ENCODE results near the gene ZDHHC14.

- TF ChIP-seq EZH2 (IDR thresholded peaks at IDR 0.05; ENCODE audit: borderline replicate concordance, low read length) (no peak), CTCF (conservative IDR thresholded peaks at IDR 0.05 in 1 of 2, IDR thresholded peaks at IDR 0.05 in 1 of 2; ENCODE audit: extremely low read depth in 1 of 2, insufficient read depth in 1 of 2, low read depth in 1 of 2, low read length in 2 of 2) (no peak)
Measured at GRCh38 chr6:157497579-157497978, 116.6 kb downstream of the ZDHHC14 start.
